GM19035 (cell line): ENCODE results near the gene SMIM7.
"Not testable (repeated sequence)": the region's sequence is repeated elsewhere in the genome, so short reads cannot be mapped to it uniquely, and the experiment has no call there.

Experiments used
- ATAC-seq: cut with Tn5 transposase; IDR thresholded peaks from one replicate; pipeline ENCODE4 v1.9.1; 2021; ENCODE audit not compliant: unreplicated experiment

The SMIM7 gene

GRCh38 chr19:16659832-16660708 lies at the start of gene SMIM7:
Gene SMIM7, minus strand, starts transcription at chr19:16660144. Its CDS starts 34 bp downstream, at chr19:16660110.
- ATAC-seq, result peak; percentile 85

- no peak for ATAC-seq
Measured at GRCh38 chr19:16703677-16704076, 43.7 kb upstream of the SMIM7 start.

DNA sequence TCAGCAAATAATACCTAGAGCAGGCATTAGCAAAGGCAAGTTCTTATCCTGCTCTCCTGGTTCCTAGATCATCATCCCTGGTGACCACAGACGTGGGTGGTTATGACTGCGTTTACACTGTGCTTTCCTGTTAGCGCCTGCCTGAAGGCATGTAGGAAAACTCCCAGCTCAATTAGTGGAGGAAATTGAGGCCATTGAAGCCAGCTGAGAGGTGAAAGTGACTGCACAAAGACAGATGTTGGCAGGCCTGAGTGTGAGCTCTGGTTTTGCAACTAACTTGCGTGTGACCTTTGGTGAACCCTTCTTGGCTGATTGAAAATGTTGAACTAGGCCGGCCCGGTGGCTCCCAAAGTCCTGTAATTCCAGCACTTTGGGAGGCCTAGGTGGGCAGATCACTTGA lies 42.2 kb upstream of the SMIM7 start:
- ATAC-seq, result no peak

- no peak for ATAC-seq
Measured at GRCh38 chr19:16698914-16699313, 39.0 kb upstream of the SMIM7 start.

- no peak for ATAC-seq
Measured at GRCh38 chr19:16688084-16688483, 28.1 kb upstream of the SMIM7 start.

DNA sequence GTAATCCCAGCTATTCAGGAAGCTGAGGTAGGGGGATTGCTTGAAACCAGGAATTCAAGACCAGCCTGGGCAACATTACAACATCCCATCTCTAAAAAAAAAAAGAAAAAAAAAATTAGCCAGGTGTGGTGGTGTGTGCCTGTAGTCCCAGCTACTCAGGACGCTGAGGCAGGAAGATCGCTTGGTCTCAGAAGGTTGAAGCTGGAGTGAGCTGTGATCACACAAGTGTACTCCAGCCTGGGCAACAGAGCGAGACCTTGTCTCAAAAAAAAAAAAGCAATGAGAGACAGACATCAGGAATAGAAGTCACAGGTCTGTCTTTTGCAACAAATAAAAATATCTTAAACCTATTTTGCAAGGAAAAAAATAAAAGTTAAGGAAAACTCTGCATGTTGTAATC lies 24.3 kb upstream of the SMIM7 start:
- ATAC-seq, result no peak

DNA sequence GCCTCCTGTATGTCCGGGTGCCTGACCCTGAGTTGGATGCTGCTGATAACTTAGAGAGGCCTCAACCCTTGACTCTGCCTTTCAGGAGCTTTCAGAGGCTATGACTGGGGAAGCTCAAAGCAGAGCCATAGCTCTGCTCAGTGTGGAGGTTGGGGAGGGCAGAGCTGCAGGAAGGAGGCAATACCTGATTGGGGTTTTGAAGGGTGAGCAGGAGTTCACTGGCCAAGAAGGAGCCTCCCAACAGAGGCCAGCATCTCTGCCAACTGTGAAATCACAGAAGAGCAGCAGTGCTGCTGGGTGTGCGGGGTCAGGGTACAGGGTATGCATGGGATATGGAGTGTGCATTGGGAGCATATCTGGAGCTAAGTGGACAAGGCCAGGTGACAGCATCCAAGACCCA lies 22.6 kb upstream of the SMIM7 start:
- no peak for ATAC-seq

DNA sequence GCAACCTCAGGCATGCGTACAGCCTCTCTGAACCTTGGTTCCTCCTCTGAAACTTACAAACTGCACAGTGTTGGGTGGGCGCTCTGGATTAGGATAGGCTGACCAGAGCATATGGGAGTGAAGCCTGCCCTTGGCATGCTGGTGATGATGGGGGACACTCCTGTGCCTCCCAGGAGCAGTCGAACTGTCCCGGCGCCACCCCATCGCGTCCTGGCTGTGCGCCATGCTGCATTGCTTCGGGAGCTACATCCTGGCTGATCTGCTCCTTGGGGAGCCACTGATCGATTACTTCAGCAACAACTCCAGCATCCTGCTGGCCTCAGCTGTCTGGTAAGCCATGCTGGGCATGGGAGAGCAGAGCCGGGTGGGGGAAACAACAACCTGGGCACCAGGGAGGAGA lies 19.9 kb upstream of the SMIM7 start:
- ATAC-seq, result no peak

- no peak for ATAC-seq
Measured at GRCh38 chr19:16678498-16678897, 18.6 kb upstream of the SMIM7 start.

DNA sequence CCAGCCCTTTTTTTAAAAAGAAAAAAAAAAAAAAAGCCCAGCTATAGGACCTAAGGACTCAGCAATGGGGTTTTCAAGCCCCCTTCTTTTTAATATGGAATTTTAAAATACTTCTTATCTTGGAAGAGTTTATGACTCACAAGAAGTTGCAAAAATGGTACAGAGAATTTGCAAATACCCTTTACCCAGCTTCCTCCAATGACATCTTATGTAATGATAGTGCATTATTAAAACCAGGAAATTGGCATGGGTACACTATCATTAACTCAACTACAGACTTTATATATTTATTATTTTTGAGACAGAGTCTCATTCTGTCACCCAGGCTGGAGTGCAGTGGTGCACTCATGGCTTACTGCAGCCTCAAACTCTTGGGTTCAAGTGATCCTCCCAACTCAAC lies 17.1 kb upstream of the SMIM7 start:
- ATAC-seq, result no peak

DNA sequence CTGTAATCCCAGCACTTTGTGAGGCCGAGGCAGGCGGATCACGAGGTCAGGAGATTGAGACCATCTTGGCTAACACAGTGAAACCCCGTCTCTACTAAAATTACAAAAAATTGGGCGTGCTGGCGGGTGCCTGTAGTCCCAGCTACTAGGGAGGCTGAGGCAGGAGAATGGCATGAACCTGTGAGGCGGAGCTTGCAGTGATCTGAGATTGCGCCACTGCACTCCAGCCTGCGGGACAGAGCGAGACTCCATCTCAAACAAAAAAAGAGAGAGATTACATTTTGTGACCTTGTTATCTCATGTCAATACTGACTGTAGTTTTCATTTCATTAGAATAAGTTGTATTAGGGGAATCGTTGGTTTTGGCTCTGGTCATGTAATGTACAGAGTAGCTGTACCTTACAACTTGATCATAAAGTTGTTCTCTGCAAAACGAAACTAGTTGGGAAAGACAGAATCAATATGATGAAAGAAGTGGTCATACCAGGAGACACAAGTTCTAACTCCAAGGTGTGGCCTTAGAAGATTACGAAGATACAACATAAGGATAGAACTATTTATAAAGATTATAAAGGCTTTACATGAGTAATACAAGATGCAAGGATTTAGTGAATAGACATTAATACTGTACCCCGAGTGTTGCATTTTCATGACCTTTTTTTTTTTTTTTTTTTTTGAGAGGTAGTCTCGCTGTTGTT lies 16.3 kb upstream of the SMIM7 start:
- no peak for ATAC-seq

DNA sequence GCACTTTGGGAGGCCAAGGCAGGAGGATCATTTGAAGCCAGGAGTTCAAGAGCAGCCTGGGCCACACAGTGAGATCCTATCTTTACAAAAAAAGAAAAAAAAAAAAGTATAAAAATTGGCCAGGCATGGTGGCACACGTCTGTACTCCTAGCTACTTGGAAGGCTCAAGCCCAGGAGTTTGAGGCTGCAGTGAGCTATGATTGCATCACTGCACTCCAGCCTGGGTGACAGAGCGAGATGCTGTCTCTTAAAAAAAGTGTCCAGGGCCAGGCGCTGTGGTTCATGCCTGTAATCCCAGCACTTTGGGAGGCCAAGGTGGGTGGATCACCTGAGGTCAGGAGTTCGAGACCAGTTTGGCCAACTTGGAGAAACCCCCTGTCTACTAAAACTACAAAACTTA lies 13.9 kb upstream of the SMIM7 start:
- not testable (repeated sequence) for ATAC-seq

DNA sequence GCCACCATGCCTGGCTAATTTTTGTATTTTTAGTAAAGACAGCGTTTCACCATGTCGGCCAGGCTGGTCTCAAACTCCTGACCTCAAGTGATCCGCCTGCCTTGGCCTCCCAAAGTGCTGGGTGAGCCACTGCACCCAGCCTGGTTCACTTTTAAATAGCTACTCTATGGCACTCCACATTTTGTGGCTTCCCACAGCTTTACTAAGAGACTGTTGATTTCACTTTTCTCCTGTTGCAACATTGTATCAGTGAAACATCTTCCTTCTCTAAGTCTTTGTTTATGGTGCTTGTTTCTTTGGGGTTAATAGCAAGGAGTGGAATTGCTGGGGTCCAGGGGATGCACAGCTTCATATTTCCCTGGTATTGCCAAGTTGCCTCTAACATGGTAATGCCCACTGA lies 13.3 kb upstream of the SMIM7 start:
- ATAC-seq, result no peak

DNA sequence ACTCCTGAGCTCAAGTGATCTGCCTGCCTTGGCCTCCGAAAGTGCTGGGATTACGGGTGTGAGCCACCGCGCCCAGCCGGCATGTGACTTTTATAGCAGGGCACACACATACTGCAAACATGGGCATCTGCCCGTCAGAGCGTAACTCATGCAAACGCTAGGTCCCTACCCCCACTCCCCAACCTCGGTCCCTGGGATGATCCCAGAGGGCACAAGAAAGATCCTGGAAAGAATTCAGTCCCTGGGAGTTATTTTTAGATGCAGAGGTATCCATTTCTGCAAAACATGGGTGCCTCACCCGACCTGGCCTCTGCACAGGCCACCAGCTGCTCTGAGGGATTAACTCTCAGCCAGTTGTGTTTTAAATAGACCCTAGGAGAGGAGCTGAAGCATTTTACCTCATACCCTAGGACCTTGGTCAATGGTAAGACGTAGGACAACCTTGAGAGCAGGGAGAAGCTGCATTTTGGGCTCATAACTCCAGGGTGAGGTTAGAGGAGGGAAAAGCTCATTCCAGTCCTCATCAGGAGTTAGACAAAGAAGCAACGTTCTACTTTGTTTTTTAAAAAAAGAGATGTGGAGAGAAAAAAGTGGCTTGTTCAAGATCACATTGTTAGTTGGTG lies 11.8 kb upstream of the SMIM7 start:
- ATAC-seq, result no peak

- ATAC-seq, result no peak
Measured at GRCh38 chr19:16670291-16670690, 10.3 kb upstream of the SMIM7 start.

DNA sequence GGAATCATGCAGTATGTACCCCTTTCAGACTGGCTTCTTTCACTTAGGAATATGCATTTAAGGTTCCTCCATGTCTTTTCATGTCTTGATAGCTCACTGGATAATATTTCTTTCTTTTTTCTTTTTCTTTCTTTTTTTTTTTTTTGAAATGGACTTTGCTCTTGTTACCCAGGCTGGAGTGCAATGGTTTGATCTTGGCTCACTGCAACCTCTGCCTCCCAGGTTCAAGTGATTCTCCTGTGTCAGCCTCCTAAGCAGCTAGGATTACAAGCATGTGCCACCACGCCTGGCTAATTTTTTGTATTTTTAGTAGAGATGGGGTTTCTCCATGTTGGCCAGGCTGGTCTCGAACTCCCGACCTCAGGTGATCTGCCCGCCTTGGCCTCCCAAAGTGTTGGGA lies 8.8 kb upstream of the SMIM7 start:
- ATAC-seq, result not testable (repeated sequence)

- ATAC-seq, result no peak
Measured at GRCh38 chr19:16668176-16668575, 8.2 kb upstream of the SMIM7 start.

DNA sequence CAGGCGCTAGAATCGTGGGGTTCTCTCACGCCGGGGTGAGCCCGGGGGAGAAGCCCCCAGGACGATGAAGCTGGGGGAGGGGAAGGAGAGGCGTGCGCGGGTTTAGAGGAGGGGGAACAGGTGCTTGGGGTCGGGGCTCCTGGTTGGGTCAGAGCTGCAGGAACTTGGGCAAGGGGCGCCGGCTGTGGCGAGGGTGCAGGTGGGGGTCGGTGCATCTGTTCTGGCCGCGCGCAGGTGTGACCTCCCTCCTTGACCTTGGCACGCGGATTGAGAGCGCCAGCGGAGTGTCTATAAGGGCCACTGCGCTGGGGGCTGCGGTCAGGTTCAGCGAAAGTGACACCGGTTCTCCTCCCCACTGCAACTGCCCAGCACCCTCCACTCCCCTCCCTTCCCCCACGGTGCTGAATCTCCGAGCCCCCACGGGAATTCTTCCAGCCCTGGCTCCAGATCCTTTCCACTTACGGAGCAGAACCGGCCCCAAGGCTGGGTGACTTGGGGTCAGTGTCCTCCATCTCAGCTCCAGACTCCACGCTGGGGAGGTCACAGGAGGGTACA lies 1.6 kb upstream of the SMIM7 start:
- ATAC-seq, result no peak

DNA sequence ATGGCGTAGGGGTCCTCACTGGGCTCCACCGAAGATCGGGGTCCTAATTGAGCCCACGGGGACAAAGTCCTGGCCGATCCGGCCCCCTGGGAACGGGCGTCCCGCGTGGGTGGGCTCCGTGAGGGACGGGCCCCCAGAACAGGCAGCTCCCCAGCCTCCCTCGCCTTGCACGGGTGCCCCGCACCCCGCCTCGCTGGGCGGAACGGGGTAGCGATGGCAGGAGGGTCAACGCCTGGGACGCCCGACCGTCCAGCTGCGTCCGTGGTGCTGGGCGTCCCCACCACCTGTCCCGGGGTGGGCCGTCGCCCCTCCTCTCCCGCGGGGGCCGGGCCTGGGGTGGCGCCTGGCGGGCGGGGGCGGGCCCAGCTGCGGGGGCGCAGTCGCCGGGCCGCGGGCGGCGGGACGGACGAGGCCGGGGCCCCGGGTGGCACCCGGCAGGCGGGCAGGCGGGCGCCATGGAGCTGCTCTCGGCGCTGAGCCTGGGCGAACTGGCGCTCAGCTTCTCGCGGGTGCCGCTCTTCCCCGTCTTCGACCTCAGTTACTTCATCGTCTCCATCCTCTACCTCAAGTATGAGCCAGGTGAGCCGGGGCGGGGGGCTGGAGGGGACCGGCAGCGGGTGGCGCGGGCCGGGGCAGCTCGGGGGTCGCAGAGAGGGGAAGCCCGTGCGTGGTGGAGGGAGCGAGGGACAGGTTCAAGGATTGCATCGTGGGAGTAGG lies 977 bp upstream of the SMIM7 start, which contains the start of gene TMEM38A:
Gene TMEM38A (plus strand): TSS at position 377 of the 717 bp plus-strand sequence. CDS start 79 bp downstream, at position 456.
- ATAC-seq, result no peak

DNA sequence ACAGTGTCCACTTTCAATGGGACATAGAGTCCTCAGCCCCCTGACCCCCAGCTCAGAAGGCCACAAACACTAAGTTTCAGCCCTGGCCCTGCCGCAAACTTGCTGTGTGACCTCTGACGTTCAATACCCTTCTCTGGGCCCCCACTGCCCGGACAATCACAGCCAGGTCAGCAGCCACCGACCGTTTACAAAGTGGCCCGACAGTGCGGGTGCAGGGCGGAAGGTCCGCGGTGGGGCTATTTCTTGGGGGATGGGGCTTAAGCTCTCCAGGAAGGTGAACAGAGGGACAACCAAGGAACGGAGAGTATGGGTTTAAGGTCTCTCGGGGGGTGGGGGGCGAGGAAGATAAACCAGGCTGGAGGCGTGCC lies 496 bp downstream of the SMIM7 start:
- no peak for ATAC-seq

DNA sequence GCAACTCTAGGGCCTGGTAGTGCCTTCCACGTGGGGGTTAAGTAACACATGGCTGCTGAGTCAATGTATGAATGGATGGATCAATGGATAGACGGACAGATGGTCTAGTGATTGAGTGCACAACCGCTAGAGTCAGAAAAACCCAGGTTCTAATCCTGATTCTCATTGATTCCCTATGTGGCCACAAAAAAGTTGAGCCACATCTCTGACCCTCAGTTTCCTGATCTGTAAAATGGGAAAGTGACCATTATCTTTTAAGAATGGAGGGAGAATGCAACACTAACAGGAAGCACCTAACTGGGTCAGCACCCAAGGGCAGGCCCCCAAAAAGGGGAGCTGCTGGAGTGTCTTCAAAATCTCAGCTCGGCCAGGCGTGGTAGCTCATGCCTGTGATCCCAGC lies 2.6 kb downstream of the SMIM7 start:
- no peak for ATAC-seq
